HG03439 (cell line): ENCODE results near the gene PDS5A.
"Not testable (repeated sequence)": the region's sequence is repeated elsewhere in the genome, so short reads cannot be mapped to it uniquely, and the experiment has no call there.

Source experiments
- ATAC-seq: cut with Tn5 transposase; IDR thresholded peaks from one replicate; pipeline ENCODE4 v1.9.1; 2021; ENCODE audit warnings: mild to moderate bottlenecking, moderate library complexity; ENCODE audit not compliant: unreplicated experiment

The PDS5A gene

DNA sequence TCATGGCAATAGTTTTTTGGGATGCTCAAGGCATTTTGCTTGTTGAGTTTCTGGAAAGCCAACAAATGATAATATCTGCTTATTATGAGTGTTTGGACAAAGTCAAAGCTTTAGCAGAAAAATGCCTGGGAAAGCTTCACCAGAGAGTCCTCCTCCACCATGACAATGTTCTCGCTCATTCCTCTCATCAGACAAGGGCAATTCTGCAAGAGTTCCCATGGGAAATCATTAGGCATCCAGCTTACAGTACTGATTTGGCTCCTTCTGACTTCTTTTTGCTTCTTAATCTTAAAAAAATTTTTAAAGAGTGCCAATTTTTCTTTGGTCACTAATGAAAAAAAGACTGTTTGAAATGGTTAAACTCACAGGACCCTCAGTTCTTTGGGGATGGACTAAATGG, 143.4 kb downstream of the PDS5A start:
- ATAC-seq, result no peak

DNA sequence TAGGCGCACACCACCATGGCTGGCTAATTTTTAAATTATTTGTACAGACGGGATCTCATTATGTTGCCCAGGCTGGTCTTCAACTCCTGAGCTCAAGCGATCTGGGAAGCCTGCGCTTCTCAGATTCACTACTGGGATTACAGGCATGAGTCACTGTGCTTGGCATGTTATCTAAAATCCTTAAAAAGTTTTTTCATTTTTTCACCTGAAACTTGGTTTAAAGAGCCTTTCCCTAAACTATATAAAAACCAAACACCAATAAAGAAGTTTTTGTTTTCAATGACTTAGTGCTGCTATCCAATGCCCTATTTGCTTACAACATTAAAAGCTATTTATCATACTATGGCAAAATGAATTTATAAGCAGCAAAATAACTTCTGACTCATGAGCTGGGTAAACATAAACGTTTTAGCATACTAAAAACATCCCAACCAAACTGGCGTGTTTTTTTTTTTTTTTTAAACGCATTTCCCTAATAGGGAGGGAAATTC, 151.9 kb downstream of the PDS5A start:
- no peak for ATAC-seq

DNA sequence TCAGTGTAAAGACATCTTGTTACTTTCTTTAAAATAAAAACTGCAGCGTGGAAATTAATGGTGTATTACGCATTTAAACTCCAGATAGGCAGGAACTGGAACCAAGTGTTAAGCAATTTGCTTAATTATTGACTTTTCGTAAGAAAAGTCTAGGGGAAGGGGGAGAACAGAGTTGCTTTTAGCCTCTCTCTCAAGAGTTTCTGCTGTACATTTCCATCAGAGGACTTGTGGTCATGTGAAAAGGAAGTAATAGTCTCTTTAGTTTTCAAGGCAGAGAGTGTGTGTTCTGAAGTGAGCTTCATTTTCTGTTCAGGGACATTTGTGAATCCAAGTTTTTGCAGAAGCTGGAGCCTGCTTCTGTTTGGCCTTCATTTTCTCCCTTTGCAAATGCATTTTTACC, 152.6 kb downstream of the PDS5A start:
- ATAC-seq, result no peak

GRCh38 chr4:39823191-39823590, 154.5 kb downstream of the PDS5A start:
- ATAC-seq, result no peak

DNA sequence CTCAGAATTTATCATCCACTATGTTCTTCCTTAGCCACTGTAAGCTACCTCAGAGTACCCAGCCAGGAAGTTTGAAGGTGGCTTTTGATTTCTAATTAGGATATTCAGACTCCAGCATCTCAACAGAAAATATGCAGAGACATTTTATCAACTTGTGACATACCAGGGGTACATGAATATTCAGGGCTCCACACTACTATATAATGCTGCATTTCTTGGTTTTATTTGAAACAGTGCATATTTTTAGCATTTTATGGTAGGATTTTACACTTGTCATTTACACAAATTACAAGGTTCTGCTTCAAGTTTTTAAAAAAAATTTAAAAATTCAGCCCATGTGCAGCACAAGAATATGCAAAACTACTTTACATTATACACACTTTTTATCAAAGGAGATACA, 155.0 kb downstream of the PDS5A start:
- ATAC-seq, result no peak

DNA sequence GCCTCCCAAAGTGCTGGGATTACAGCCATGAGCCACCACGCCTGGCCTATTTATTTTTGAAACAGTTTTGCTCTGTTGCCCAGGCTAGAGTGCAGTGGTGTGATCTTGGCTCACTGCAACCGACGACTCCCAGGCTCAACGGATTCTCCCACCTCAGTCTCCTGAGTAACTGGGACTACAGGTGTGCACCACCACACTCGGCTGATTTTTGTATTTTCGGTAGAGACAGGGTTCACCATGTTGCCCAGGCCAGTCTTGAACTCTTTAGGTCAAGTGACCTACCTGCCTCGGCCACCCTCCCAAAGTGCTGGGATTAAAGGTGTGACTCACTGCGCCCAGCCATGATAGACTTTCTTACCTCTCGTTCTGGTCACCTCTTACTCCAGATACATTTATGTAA, 155.8 kb downstream of the PDS5A start:
- ATAC-seq, result no peak

GRCh38 chr4:39820186-39820585, 157.5 kb downstream of the PDS5A start:
- ATAC-seq, result no peak

DNA sequence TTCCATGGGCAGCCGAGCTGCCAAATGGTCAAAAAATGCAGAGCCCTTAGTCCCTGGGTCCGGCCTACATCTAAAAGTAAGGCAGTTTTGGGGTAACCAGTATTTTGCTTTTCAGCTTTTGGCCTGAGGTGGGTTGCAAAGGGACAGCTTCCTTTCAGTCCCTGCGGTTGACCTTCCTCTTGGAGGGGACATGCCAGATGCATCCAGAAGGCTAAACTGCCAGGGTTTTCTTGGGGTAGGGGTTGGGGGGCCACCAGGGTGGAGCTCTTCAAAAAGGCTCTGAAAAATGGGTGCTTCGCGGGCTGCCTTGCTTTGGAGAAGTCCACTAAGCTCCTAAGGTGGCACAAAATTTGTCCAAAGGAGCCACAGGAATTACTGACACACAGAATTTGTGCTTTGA, 159.1 kb downstream of the PDS5A start:
- ATAC-seq, result no peak

- ATAC-seq, result no peak
Observed at GRCh38 chr4:39814403-39815185, 163.1 kb downstream of the PDS5A start.

GRCh38 chr4:39813761-39814160, 163.9 kb downstream of the PDS5A start:
- not testable (repeated sequence) for ATAC-seq

DNA sequence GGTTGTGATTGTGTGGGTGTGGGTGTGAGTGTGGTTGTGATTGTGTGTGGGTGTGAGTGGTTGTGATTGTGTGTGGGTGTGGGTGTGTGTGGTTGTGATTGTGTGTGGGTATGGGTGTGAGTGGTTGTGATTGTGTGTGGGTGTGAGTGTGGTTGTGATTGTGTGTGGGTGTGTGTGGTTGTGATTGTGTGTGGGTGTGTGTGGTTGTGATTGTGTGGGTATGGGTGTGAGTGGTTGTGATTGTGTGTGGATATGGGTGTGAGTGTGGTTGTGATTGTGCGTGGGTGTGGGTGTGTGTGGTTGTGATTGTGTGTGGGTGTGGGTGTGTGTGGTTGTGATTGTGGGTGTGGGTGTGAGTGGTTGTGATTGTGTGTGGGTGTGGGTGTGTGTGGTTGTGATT, 164.7 kb downstream of the PDS5A start:
- ATAC-seq, result not testable (repeated sequence)

DNA sequence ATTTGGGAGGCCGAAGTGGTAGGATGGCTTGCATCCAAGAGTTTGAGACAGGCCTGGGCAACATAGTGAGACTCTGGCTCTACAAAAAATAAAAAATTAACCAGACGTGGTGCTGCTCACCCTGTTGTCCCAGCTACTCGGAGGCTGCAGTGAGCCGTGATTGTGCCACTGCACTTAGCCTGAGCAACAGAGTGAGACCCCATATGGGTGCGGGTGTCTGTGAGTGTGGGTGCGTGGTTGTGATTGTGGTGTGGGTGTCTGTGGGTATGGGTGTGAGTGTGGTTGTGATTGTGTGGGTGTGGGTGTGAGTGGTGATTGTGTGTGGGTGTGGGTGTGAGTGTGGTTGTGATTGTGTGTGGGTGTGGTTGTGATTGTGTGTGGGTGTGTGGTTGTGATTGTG, 165.2 kb downstream of the PDS5A start:
- ATAC-seq, result no peak

DNA sequence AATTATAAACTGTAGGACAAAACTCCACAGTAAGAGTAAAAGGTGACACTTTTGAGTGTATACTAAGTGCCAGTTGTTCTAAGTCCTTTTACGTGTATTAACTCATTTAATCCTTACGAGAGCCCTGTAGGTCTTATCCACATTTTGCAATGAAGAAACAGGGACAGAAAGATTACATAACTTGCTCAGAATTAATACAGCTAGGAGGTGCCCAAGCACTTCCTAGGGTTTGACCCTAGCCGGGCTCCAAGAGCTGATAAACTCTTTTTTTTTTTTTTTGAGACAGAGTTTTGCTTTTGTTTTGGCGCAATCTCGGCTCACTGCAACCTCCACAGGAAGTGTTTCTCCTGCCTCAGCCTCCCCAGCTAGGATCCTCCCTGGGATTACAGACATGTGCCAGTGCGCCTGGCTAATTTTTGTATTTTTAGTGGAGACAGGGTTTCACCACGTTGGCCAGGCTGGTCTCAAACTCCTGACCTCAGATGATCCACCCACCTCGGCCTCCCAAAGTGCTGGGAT, 169.4 kb downstream of the PDS5A start:
- ATAC-seq, result no peak

DNA sequence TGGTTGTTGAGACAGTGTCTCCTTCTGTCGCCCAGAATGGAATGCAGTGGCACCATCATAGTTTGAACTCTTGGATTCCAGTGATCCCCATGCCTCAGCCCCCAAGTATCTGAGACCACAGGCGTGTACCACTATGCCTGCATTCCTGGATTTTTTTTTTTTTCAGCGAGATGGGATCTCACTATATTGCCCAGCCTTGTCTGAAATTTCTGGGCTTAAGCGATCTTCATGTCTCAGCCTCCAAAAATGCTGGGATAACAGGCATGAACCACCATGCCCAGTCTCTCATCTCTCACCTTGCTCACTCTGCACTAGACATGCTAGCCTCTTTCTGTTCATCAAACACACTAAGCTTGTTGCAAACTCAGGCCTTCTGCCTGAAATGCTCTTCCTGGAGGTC, 175.7 kb downstream of the PDS5A start:
- no peak for ATAC-seq

DNA sequence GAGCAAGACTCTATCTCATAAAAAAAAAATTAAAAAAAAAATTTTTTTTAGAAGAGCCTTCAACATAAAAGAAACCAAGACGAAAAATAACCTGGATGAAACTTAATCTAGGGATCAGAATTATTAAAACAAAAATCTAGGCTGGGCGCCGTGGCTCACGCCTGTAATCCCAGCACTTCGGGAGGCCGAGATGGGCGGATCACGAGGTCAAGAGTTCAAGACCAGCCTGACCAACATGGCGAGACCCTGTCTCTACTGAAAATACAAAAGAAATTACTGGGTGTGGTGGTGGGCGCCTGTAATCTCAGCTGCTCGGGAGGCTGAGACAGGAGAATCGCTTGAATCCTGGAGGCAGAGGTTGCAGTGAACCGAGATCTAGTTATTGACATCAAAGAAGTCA, 184.7 kb downstream of the PDS5A start:
- not testable (repeated sequence) for ATAC-seq

DNA sequence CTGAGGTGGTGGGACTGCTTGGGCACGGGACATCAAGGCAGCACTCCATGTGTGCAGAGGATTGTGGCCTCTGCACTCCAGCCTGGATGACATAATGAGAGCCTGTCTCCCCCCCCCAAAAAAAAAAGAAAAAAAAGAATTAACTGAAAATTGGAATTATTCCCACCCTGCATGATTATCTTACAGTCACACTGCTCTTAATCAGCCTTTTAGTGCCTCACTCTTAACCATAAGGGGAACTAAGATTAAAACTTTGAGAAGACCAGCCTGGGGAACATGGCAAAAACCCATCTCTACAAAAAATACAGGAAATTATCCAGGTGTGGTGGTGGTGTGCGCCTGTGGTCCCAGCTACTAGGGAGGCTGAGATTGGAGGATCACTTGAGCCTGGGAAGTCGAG, 185.2 kb downstream of the PDS5A start:
- no peak for ATAC-seq

DNA sequence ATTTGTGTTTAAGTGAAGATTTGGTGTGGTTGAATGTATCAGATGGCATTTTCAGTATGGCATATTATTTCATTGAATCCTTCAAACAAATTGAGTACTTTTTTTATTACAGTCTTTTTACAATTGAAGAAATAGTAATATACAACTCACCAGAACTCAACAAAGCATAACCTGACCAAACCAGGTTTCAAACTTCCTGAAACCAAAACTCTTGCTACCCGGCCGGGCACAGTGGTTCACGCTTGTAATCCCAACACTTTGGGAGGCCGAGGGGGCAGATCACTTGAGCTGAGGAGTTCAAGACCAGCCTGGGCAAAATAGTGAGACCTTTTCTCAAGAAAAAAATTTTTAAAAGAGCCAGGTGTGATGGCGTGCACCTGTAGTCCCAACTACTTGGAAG, 185.6 kb downstream of the PDS5A start:
- no peak for ATAC-seq

DNA sequence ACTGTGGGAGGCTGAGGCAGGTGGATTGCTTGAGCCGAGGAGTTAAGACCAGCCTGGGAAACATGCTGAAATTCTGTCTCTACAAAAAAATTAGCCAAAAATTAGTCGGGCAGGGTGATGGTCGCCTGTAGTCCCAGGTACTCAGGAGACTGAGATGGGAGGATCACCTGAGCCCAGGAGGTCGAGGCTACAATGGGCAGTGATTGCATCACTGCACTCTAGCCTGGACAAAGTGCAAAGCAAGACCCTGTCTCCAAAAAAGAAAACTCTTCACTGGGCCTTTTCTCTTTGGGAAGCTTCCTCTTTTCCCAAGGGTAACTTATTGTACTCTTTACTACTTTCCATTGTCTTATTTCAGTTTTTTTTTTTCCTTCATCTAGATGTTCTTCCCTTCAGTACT, 190.9 kb downstream of the PDS5A start:
- no peak for ATAC-seq

- ATAC-seq, result no peak
Observed at GRCh38 chr4:39785083-39785482, 192.6 kb downstream of the PDS5A start.

DNA sequence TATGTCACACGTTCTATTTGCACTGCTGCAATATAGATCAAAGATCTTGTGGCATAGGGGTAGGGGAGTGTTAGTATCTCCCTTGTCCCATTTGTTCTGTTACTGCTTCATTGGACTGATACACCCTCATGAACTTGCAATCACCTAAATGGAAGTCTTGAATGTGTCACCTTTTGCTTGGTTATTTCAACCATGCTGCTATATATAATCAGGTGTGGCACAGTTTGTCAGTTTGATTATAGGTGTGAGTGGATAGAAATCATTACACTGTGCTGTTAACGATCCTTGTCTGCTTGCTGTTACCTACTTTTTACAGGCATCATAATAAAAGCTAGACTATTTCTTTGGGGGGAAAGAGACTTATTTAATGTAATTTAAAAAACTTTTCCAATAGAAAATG, 195.7 kb downstream of the PDS5A start:
- ATAC-seq, result not testable (repeated sequence)
